Caco-2 (cell line): ENCODE measurements around the gene RNF167. TPM values are rescaled to one million over a fixed set of nuclear protein-coding genes. Genes with fewer than 3 reads are reported as not detected.

Experiments
- BruUV-seq: library from RNA; stranded (reverse); fragments of 400-500 nt; replicated peaks from 2 replicates; lab custom pipeline; 2021; lab: Mats Ljungman, UMichigan
- CTCF ChIA-PET: fragments of 300-600 bp; sonication (Branson Sonifier 250); formaldehyde crosslinking; loops from one replicate; lab custom pipeline; 2022; ENCODE audit warnings: antibody characterized with exemption; lab: Charles Lee
- POLR2A ChIA-PET: fragments of 300-600 bp; sonication (Branson Sonifier 250); formaldehyde crosslinking; loops from one replicate; lab custom pipeline; 2022; ENCODE audit warnings: antibody characterized with exemption; lab: Charles Lee
- DNase-seq, 2 experiments: peaks; one replicate each; pipeline versions ENCODE4 v3.0.0 to v3.0.0-alpha.2; 2020 to 2022
- H3K27me3 ChIP-seq: replicated peaks from 2 replicates; pipeline ENCODE4 v1.6.0; 2011; ENCODE audit warnings: low read length; ENCODE audit not compliant: control insufficient read depth, insufficient read depth
- H3K36me3 ChIP-seq: 2 replicates; pipeline ENCODE4 v1.5.1; 2011; ENCODE audit warnings: low read length; ENCODE audit not compliant: control insufficient read depth, insufficient read depth
- H3K4me1 ChIP-seq: fragments of 250-450 bp; sonication (Bioruptor Pico); 2 replicates; pipeline ENCODE4 v1.5.1; 2020; ENCODE audit warnings: mild to moderate bottlenecking
- H3K4me3 ChIP-seq: 2 replicates; pipeline ENCODE4 v1.5.1; 2011; ENCODE audit warnings: low read depth, mild to moderate bottlenecking, control low read depth, low read length
- H3K9me3 ChIP-seq: fragments of 250-450 bp; sonication (Bioruptor Pico); 2 replicates; pipeline ENCODE4 v1.5.1; 2020; ENCODE audit warnings: mild to moderate bottlenecking, moderate library complexity
- H3K27ac Mint-ChIP-seq: one replicate; pipeline ENCODE4 v1.8.0; 2022; ENCODE audit warnings: mixed read lengths; ENCODE audit not compliant: unreplicated experiment
- H3K27me3 Mint-ChIP-seq: one replicate; pipeline ENCODE4 v1.8.0; 2022; ENCODE audit warnings: mixed read lengths; ENCODE audit not compliant: insufficient read depth, unreplicated experiment
- H3K36me3 Mint-ChIP-seq: one replicate; pipeline ENCODE4 v1.8.0; 2022; ENCODE audit warnings: mild to moderate bottlenecking, mixed read lengths; ENCODE audit not compliant: insufficient read depth, unreplicated experiment
- H3K4me1 Mint-ChIP-seq: one replicate; pipeline ENCODE4 v1.8.0; 2022; ENCODE audit warnings: low read depth, mixed read lengths; ENCODE audit not compliant: unreplicated experiment
- H3K4me3 Mint-ChIP-seq: one replicate; pipeline ENCODE4 v1.8.0; 2022; ENCODE audit warnings: mild to moderate bottlenecking, moderate library complexity, mixed read lengths; ENCODE audit not compliant: unreplicated experiment
- H3K9me3 Mint-ChIP-seq: one replicate; pipeline ENCODE4 v1.8.0; 2022; ENCODE audit warnings: mixed read lengths; ENCODE audit not compliant: unreplicated experiment
- intact Hi-C: fragments of 100-400 bp; cut with micrococcal nuclease; formaldehyde crosslinking; loops from one replicate; pipeline ENCODE4 v1.10.0; 2022; ENCODE audit not compliant: unreplicated experiment
- total RNA-seq: library from RNA; stranded (reverse); gene quantifications from 2 replicates; pipeline ENCODE4 v1.2.3, GENCODE V29; 2022
- TF ChIP-seq, protein P1 (sequence below), 2 experiments: fragments of 200-600 bp in 1 of 2; IDR thresholded peaks; 1 replicate in 1 of 2; 2 replicates in 1 of 2; pipeline versions ENCODE4 v1.5.1 to v1.8.0; 2011 to 2022; ENCODE audit warnings: antibody characterized with exemption in 1 of 2, control low read depth in 1 of 2, inconsistent platforms in 1 of 2, low read depth in 1 of 2, low read length in 1 of 2, mild to moderate bottlenecking in 1 of 2, moderate library complexity in 1 of 2; ENCODE audit not compliant: insufficient read depth in 1 of 2, severe bottlenecking in 1 of 2, unreplicated experiment in 1 of 2

RNF167 gene
- total RNA-seq, 1 experiment from 2014 or later, result 60.9 TPM

DNA sequence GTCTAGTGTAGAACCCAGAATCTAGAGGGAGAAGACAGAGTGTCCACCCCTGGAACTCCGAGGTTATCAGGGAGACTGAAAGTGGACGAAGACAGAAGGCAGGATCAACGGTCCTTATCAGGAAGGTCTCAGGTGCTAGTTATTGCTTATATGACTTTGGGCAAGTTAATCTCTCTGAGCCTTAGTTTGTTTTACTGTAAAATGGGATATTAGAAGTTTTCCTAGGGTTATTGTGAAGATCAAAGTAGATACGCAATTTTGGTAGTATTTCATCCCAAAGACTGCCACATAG lies 1.2 kb downstream of the RNF167 start:
- ChIA-PET POLR2A (no interaction called here), CTCF (no interaction called here)
- intact Hi-C loops, result loop anchor here (2.0 kb wide), 1 partner anchor 26 kb away; the partner anchor contains the start of gene SPAG7
- no peaks in the 10 kb centered on the region for H3K27me3 ChIP-seq
- no TSS peak for BruUV-seq
- no peaks in the 10 kb centered on the region; the same call in 1 of the 2 replicates for H3K36me3 ChIP-seq
- no peak for DNase-seq
- H3K4me3 ChIP-seq, result peak overlapping the region; percentile 73
- H3K36me3 Mint-ChIP-seq, result peaks cover 35% of the 10 kb centered on the region
- H3K4me1 Mint-ChIP-seq, result peaks cover 5% of the 10 kb centered on the region
- no peaks in the 10 kb centered on the region for H3K9me3 ChIP-seq
- no peaks in the 10 kb centered on the region for H3K27me3 Mint-ChIP-seq
- TF ChIP-seq, protein P1, sequence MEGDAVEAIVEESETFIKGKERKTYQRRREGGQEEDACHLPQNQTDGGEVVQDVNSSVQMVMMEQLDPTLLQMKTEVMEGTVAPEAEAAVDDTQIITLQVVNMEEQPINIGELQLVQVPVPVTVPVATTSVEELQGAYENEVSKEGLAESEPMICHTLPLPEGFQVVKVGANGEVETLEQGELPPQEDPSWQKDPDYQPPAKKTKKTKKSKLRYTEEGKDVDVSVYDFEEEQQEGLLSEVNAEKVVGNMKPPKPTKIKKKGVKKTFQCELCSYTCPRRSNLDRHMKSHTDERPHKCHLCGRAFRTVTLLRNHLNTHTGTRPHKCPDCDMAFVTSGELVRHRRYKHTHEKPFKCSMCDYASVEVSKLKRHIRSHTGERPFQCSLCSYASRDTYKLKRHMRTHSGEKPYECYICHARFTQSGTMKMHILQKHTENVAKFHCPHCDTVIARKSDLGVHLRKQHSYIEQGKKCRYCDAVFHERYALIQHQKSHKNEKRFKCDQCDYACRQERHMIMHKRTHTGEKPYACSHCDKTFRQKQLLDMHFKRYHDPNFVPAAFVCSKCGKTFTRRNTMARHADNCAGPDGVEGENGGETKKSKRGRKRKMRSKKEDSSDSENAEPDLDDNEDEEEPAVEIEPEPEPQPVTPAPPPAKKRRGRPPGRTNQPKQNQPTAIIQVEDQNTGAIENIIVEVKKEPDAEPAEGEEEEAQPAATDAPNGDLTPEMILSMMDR (IDR thresholded peaks at IDR 0.05; ENCODE audit: insufficient read depth in 1 of 2, low read depth in 1 of 2, low read length in 1 of 2, severe bottlenecking in 1 of 2, unreplicated experiment in 1 of 2), result no peak
- H3K27ac Mint-ChIP-seq, result peak overlapping the region; percentile 89
- H3K4me1 ChIP-seq, result 0 out of 2 replicates have a peak, but pooled peaks cover 1% of the 10 kb centered on the region
- peak overlapping the region; percentile 87 for H3K4me3 Mint-ChIP-seq
- no peaks in the 10 kb centered on the region for H3K9me3 Mint-ChIP-seq

DNA sequence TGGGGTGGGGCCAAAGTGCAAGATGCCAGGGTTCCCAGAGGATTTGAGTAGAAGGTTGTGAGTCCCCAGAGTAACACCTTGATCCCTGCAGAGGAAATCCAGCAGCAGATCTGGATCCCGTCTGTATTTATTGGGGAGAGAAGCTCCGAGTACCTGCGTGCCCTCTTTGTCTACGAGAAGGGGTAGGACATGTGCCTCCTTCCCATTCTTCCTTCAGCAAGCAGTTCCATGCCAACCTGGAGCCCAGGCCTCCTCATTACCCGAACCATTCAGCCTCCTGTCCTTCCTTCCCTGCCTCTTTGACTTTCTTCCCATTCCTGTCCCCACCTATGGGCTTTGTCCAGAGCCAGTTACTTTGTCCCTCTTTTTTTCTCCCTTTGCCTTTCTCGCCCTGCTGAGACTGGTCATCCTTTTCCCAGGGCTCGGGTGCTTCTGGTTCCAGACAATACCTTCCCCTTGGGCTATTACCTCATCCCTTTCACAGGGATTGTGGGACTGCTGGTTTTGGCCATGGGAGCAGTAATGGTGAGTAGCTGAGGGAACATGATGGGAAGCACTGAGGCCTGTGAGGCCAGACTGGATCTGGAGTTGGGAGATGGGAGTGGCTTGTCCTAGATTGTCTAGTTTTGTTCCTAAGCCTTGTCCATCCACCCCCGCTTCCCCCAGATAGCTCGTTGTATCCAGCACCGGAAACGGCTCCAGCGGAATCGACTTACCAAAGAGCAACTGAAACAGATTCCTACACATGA lies 2.9 kb downstream of the RNF167 start:
- Mint-ChIP-seq H3K36me3 (peaks cover 45% of the 10 kb centered on the region), H3K27ac (no peak overlapping the region), H3K27me3 (no peaks in the 10 kb centered on the region), H3K9me3 (no peaks in the 10 kb centered on the region), H3K4me3 (no peak overlapping the region), H3K4me1 (peaks cover 5% of the 10 kb centered on the region)
- Histone ChIP-seq H3K4me3 (no peak overlapping the region), H3K9me3 (no peaks in the 10 kb centered on the region), H3K4me1 (0 out of 2 replicates have a peak, but pooled peaks cover 7% of the 10 kb centered on the region), H3K27me3 (no peaks in the 10 kb centered on the region), H3K36me3 (no peaks in the 10 kb centered on the region; the same call in 1 of the 2 replicates)
- TF ChIP-seq, protein P1 (IDR thresholded peaks at IDR 0.05; ENCODE audit: insufficient read depth in 1 of 2, low read depth in 1 of 2, low read length in 1 of 2, severe bottlenecking in 1 of 2, unreplicated experiment in 1 of 2), result no peak
- ChIA-PET POLR2A (interaction anchor here (0.5 kb wide), 1 partner anchor 66 kb away, joined by 4 read pairs; no protein-coding TSS in a partner anchor), CTCF (no interaction called here)
- intact Hi-C loops, result no loop called here
- no peak for DNase-seq
- no TSS peak for BruUV-seq

DNA sequence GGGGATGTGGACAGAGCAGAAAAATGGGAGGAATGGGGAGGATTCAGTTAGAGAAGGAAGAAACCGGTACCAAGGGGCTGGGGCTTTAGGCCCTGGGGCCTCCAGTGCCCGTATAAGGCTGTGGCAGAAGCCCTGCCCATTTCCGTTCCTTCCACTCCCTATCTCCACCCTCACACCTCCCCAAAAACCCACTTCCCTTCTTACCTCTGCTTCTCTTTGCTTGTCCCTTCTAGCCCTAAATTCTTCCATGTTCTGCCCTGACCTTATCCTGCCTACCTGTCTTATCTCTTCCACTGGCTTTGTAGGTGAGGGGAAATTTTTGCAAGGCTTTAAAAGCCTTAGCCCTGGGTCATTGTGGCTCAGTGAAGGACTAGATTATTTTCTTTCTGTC lies 4.1 kb downstream of the RNF167 start:
- Histone ChIP-seq H3K4me1 (0 out of 2 replicates have a peak, but pooled peaks cover 7% of the 10 kb centered on the region), H3K27me3 (no peaks in the 10 kb centered on the region), H3K4me3 (no peak overlapping the region), H3K9me3 (no peaks in the 10 kb centered on the region), H3K36me3 (no peaks in the 10 kb centered on the region; the same call in 1 of the 2 replicates)
- TF ChIP-seq, protein P1 (IDR thresholded peaks at IDR 0.05; ENCODE audit: insufficient read depth in 1 of 2, low read depth in 1 of 2, low read length in 1 of 2, severe bottlenecking in 1 of 2, unreplicated experiment in 1 of 2), result no peak
- Mint-ChIP-seq H3K4me3 (no peak overlapping the region), H3K27ac (peak overlapping the region; percentile 12), H3K9me3 (no peaks in the 10 kb centered on the region), H3K27me3 (no peaks in the 10 kb centered on the region), H3K36me3 (peaks cover 50% of the 10 kb centered on the region), H3K4me1 (peaks cover 5% of the 10 kb centered on the region)
- intact Hi-C loops, result no loop called here
- BruUV-seq, result no TSS peak
- CTCF ChIA-PET, result no interaction called here
- DNase-seq, result no peak
- POLR2A ChIA-PET, result no interaction called here
